GM21529 (cell line): Measurements from ENCODE around the gene SH2B2.
"Not testable (repeated sequence)": the region's sequence is repeated elsewhere in the genome, so short reads cannot be mapped to it uniquely, and the experiment has no call there.

Experiments
- ATAC-seq: cut with Tn5 transposase; IDR thresholded peaks from one replicate; pipeline ENCODE4 v1.9.1; 2021; ENCODE audit not compliant: unreplicated experiment

Gene SH2B2

GRCh38 chr7:102285540-102286236 lies 980 bp upstream of the SH2B2 start:
- ATAC-seq: no peak

GRCh38 chr7:102287111-102287980 lies 678 bp downstream of the SH2B2 start:
- ATAC-seq: no peak

GRCh38 chr7:102287981-102288278 lies 1.3 kb downstream of the SH2B2 start:
- no peak for ATAC-seq

GRCh38 chr7:102288285-102288930 lies 1.7 kb downstream of the SH2B2 start:
- no peak for ATAC-seq

GRCh38 chr7:102289057-102289456 lies 2.4 kb downstream of the SH2B2 start:
- no peak for ATAC-seq

- ATAC-seq: peak; percentile 43
These were observed 4.6 kb downstream of the SH2B2 start for GRCh38 chr7:102291056-102291915.

GRCh38 chr7:102291916-102292267 lies 5.2 kb downstream of the SH2B2 start:
- no peak for ATAC-seq

- ATAC-seq: no peak
These were observed 6.4 kb downstream of the SH2B2 start for GRCh38 chr7:102292813-102293798.

- ATAC-seq: no peak
These were observed 7.9 kb downstream of the SH2B2 start for GRCh38 chr7:102294589-102294988.

- no peak for ATAC-seq
These were observed 8.9 kb downstream of the SH2B2 start for GRCh38 chr7:102295346-102296178.

GRCh38 chr7:102296179-102296438 lies 9.4 kb downstream of the SH2B2 start:
- ATAC-seq: no peak

GRCh38 chr7:102296514-102296913 lies 9.8 kb downstream of the SH2B2 start:
- no peak for ATAC-seq

GRCh38 chr7:102297487-102298218 lies 11.0 kb downstream of the SH2B2 start:
- ATAC-seq: no peak

- no peak for ATAC-seq
These were observed 14.1 kb downstream of the SH2B2 start for GRCh38 chr7:102300643-102301221.

GRCh38 chr7:102301367-102301766 lies 14.7 kb downstream of the SH2B2 start:
- not testable (repeated sequence) for ATAC-seq

- ATAC-seq: no peak
These were observed 15.4 kb downstream of the SH2B2 start for GRCh38 chr7:102302025-102302424.

- no peak for ATAC-seq
These were observed 17.2 kb downstream of the SH2B2 start for GRCh38 chr7:102303669-102304422.

GRCh38 chr7:102304668-102305067 lies 18.0 kb downstream of the SH2B2 start:
- ATAC-seq: no peak
